ENCODE results near the gene AUTS2. TPM values are rescaled to one million over a fixed set of nuclear protein-coding genes. Genes with fewer than 3 reads are reported as not detected.

The AUTS2 gene
- total and polyA plus RNA-seq, 9 of the 15 experiments (the other 6 are each of a cell fraction or from before 2014, with no cell fraction given): 0.58 TPM; not detected in 8

DNA sequence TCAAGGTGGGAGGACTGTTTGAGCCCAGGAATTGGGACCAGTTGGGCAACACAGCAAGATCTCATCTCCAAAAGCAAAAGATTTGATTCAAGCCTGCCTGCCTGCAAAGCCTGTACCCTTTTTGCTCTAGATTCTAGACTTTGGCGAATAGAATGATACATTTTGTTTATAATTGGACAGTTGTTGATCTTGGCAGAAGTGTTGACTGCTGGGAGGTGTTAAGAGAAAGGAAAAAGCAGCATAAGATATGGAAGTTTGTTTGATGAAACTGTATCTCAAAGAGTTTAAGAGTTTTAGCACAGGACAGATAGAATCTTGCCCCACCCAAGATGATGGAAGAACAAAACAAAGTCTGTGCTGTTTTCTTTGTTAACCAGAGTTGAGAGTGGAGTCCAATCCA is 224.1 kb downstream of the AUTS2 start (continued):
- TF ChIP-seq ZNF766 (CRISPR knock-in tag; conservative IDR thresholded peaks at IDR 0.05): no peak
- TF ChIP-seq NUFIP1 (IDR thresholded peaks at IDR 0.05; ENCODE audit: partially characterized antibody): no peak
- TF ChIP-seq RFX1 (IDR thresholded peaks at IDR 0.05): no peak
- no peak for TF ChIP-seq ZNF253 (CRISPR knock-in tag; conservative IDR thresholded peaks at IDR 0.05)
- TF ChIP-seq ZNF274 (IDR thresholded peaks at IDR 0.05; ENCODE audit: borderline replicate concordance, low read depth, low read length): no peak
- no peak for TF ChIP-seq RBM22 (IDR thresholded peaks at IDR 0.05; ENCODE audit: low read depth, low read length, poor library complexity, severe bottlenecking)
- no peak for TF ChIP-seq XRCC4 (IDR thresholded peaks at IDR 0.05; ENCODE audit: extremely low read depth, insufficient read depth, insufficient read length)
- TF ChIP-seq CHD1 (IDR thresholded peaks at IDR 0.05; ENCODE audit: low read length): no peak
- TF ChIP-seq YBX1 (IDR thresholded peaks at IDR 0.05): no peak
- no peak for TF ChIP-seq MAZ (CRISPR knock-in tag; conservative IDR thresholded peaks at IDR 0.05 in 1 of 2, IDR thresholded peaks at IDR 0.05 in 1 of 2)

DNA sequence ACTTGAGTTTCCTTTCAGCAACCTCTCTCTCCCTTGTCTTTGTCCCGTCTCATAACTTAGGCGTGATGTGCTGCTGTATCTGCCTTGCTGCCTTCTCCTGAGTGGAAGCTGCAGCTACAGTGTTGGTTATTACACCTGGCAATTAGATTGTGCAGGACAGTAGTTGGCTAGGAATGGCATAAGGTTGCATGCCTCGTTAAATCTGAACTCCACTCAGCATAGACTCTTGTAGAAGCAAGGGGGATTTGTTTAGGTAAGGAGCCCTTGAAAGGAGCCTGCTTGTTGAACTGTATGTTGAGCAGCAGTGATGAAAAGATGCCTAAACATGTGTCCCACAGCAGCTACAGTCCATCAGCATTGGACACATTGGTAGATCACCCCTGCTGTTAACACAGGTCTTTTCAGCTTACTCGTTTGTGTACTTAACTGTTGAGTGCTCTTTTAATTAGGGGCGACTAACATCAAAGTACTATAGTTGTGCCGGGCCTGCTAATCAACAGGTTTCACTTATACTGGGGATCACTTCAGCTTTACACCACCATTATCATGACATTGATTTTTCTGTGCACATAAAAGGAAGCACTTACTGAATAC is 225.0 kb downstream of the AUTS2 start:
- in situ Hi-C loops (cut with MboI) (no loop called here), intact Hi-C loops (cut with micrococcal nuclease) (no loop called here)
- no peak for DNase-seq (ENCODE audit: extremely low read depth in 1 of 4, low spot score in 3 of 4)
- BruUV-seq (replicated peaks): no TSS peak
- Histone ChIP-seq H3K9me1 (ENCODE audit: control insufficient read depth, insufficient read depth, low read length) (no peaks in the 10 kb centered on the region), H3K4me2 (ENCODE audit: insufficient read depth, low read length) (no peak overlapping the region), H3K79me2 (ENCODE audit: control insufficient read depth, insufficient read depth, low read length) (no peaks in the 10 kb centered on the region), H3K36me3 (ENCODE audit: control insufficient read depth, insufficient read depth, low read length) (no peaks in the 10 kb centered on the region), H2AFZ (ENCODE audit: low read depth, low read length) (no peak overlapping the region), H4K20me1 (replicated peaks; ENCODE audit: control insufficient read depth, insufficient read depth, low read length) (no peaks in the 10 kb centered on the region; the same call in none of the 2 replicates), H3K4me3 (no peak overlapping the region), H3K27ac (ENCODE audit: extremely low read depth, low read depth, low read length) (no peak overlapping the region), H3K9ac (ENCODE audit: insufficient read depth in 1 of 2, low read depth in 2 of 2, low read length in 2 of 2) (no peak overlapping the region), H3K4me1 (replicated peaks in 1 of 2; ENCODE audit: control insufficient read depth in 2 of 2, insufficient read depth in 2 of 2, low read length in 2 of 2) (no peaks in the 10 kb centered on the region), H3K27me3 (ENCODE audit: control insufficient read depth in 2 of 2, insufficient read depth in 2 of 2, low read length in 2 of 2) (peaks cover 0 to 3% of the 10 kb centered on the region in 2 experiments; a peak in 1 of 5 replicates), H3K9me3 (replicated peaks; ENCODE audit: control insufficient read depth, insufficient read depth, low read depth, low read length) (no peaks in the 10 kb centered on the region)
- TF ChIP-seq, protein P1, sequence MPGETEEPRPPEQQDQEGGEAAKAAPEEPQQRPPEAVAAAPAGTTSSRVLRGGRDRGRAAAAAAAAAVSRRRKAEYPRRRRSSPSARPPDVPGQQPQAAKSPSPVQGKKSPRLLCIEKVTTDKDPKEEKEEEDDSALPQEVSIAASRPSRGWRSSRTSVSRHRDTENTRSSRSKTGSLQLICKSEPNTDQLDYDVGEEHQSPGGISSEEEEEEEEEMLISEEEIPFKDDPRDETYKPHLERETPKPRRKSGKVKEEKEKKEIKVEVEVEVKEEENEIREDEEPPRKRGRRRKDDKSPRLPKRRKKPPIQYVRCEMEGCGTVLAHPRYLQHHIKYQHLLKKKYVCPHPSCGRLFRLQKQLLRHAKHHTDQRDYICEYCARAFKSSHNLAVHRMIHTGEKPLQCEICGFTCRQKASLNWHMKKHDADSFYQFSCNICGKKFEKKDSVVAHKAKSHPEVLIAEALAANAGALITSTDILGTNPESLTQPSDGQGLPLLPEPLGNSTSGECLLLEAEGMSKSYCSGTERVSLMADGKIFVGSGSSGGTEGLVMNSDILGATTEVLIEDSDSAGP (CRISPR knock-in tag; IDR thresholded peaks at IDR 0.05): no peak
- TF ChIP-seq NFYB (IDR thresholded peaks at IDR 0.05; ENCODE audit: extremely low read depth, insufficient read length): no peak
- no peak for TF ChIP-seq ZNF165 (CRISPR knock-in tag; IDR thresholded peaks at IDR 0.05; ENCODE audit: borderline replicate concordance)
- TF ChIP-seq ZNF140 (CRISPR knock-in tag; IDR thresholded peaks at IDR 0.05): no peak
- TF ChIP-seq HDAC8 (tag; IDR thresholded peaks at IDR 0.05): no peak
- ATAC-seq: no peak
- CTCF ChIA-PET (ENCODE audit: low intra/inter-chr PET ratio): no interaction called here
- POLR2A ChIA-PET: no interaction called here
- no peak for FAIRE-seq
- 1% methylated on average over 6 of the region's 6 CpGs for WGBS (ENCODE audit: insufficient coverage, low coverage, missing lambda C conversion rate)
